ENCODE data around the gene CNBP. TPM values are rescaled to one million over a fixed set of nuclear protein-coding genes. Genes with fewer than 3 reads are reported as not detected.

CNBP gene
- total and polyA plus RNA-seq, 2 donors (not counting 3 experiments of a cell fraction or from before 2014, with no cell fraction given): 196 to 205 TPM

- intact Hi-C loops (cut with micrococcal nuclease) (no loop called here), dilution Hi-C loops (cut with MboI; ENCODE audit: extremely low pct_ligation_motif_present, low sequenced_read_pairs) (no loop called here)
- CTCF ChIA-PET: interaction anchor here (1.1 to 1.2 kb wide), 2 partner anchors 101 to 158 kb away, joined by 3 to 6 read pairs; no protein-coding TSS in a partner anchor
- Histone ChIP-seq H3K4me1 (ENCODE audit: control insufficient read depth, extremely low read depth, insufficient read depth, low read length) (no peaks in the 10 kb centered on the region), H3K4me2 (ENCODE audit: insufficient read depth, low read length) (no peak overlapping the region), H2AFZ (ENCODE audit: low read depth, low read length) (no peak overlapping the region), H3K9me1 (replicated peaks; ENCODE audit: control insufficient read depth, extremely low read depth, insufficient read depth, low read length) (no peaks in the 10 kb centered on the region), H3K79me2 (ENCODE audit: control insufficient read depth, insufficient read depth, low read length) (no peaks in the 10 kb centered on the region), H3K27ac (ENCODE audit: insufficient read depth, low read depth, low read length) (no peak overlapping the region), H3K9me3 (replicated peaks; ENCODE audit: control insufficient read depth, insufficient read depth, low read length) (no peaks in the 10 kb centered on the region), H4K20me1 (replicated peaks; ENCODE audit: control insufficient read depth, extremely low read depth, insufficient read depth, low read length) (no peaks in the 10 kb centered on the region), H3K27me3 (ENCODE audit: control insufficient read depth in 2 of 2, insufficient read depth in 2 of 2, low read length in 2 of 2) (no peaks in the 10 kb centered on the region), H3K9ac (replicated peaks; ENCODE audit: extremely low read depth, insufficient read depth, low read length) (no peak overlapping the region), H3K4me3 (replicated peaks in 1 of 3; ENCODE audit: insufficient read depth in 1 of 3, low read depth in 1 of 3, low read length in 3 of 3) (no peak overlapping the region), H3K36me3 (ENCODE audit: control insufficient read depth in 2 of 2, extremely low read depth in 1 of 2, insufficient read depth in 2 of 2, low read length in 2 of 2) (peaks cover 21 to 34% of the 10 kb centered on the region in 2 experiments)
- BruUV-seq (replicated peaks): no TSS peak
- DNase-seq (ENCODE audit: low read depth, low spot score): no peak
- FAIRE-seq: no peak
- POLR2A ChIA-PET: no interaction called here
- TF ChIP-seq JUN (IDR thresholded peaks at IDR 0.05; ENCODE audit: borderline replicate concordance, insufficient read depth, insufficient read length, low read depth) (no peak), GATA2 (IDR thresholded peaks at IDR 0.05; ENCODE audit: insufficient read depth, insufficient read length, low read depth, low read length) (no peak), MYC (IDR thresholded peaks at IDR 0.05; ENCODE audit: low read depth, low read length) (no peak), EZH2 (IDR thresholded peaks at IDR 0.05; ENCODE audit: borderline replicate concordance, low read depth, low read length, severe bottlenecking) (no peak), MAX (IDR thresholded peaks at IDR 0.05; ENCODE audit: insufficient read depth, insufficient read length) (no peak), POLR2AphosphoS5 (IDR thresholded peaks at IDR 0.05; ENCODE audit: insufficient read depth, low read depth, low read length) (no peak), CTCF (IDR thresholded peaks at IDR 0.05; ENCODE audit: extremely low read depth in 1 of 2, insufficient read depth in 1 of 2, low read depth in 1 of 2, low read length in 2 of 2) (no peak), FOS (IDR thresholded peaks at IDR 0.05; ENCODE audit: borderline replicate concordance, insufficient read depth, low read length) (no peak), POLR2A (IDR thresholded peaks at IDR 0.05; ENCODE audit: low read depth, low read length) (no peak)
Measured at GRCh38 chr3:129128357-129129155, 55.1 kb downstream of the CNBP start.

Measured in endothelial cell of umbilical vein (primary cell).